ENCODE measurements around the gene NOL6.
"Not testable (repeated sequence)": the region's sequence is repeated elsewhere in the genome, so short reads cannot be mapped to it uniquely, and the experiment has no call there.

The NOL6 gene

DNA sequence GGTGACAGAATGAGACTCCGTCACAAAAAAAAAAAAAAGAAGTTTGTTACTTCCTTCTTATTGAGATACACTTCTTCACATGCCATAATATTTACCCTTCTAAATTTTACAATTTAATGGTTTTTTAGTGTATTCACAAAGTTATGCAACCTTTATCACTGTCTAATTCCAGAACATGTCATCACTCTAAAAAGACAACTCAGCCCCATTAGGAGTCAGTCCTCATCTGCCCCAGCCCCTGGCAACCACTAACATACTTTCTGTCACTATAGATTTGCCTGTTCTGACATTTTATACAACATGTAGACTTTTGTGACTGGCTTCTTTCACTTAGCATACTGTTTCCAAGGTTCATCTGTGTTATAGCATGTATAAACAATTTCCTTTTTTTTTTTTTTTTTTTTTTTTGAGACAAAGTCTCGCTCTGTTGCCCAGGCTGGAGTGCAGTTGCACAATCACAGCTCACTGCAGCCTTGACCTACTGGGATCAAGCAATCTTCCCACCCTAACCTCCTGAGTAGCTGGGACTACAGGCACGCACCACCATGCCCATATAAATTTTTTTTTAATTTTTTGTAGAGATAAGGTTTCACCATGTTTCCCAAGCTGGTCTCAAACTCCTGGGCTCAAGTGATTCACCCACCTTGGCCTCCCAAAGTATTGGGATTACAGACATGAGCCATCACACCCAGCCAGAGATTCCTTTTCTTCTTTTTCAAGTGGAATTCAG is 44.3 kb downstream of the NOL6 start (continued):
- TF ChIP-seq POU6F1 (CRISPR knock-in tag; IDR thresholded peaks at IDR 0.05; ENCODE audit: borderline replicate concordance, low read depth) (no peak), BACH2 (CRISPR knock-in tag; IDR thresholded peaks at IDR 0.05; ENCODE audit: borderline replicate concordance) (no peak), CSDC2 (CRISPR knock-in tag; IDR thresholded peaks at IDR 0.05) (no peak), SNAI2 (CRISPR knock-in tag; IDR thresholded peaks at IDR 0.05) (no peak), RARB (CRISPR knock-in tag; IDR thresholded peaks at IDR 0.05) (no peak)

DNA sequence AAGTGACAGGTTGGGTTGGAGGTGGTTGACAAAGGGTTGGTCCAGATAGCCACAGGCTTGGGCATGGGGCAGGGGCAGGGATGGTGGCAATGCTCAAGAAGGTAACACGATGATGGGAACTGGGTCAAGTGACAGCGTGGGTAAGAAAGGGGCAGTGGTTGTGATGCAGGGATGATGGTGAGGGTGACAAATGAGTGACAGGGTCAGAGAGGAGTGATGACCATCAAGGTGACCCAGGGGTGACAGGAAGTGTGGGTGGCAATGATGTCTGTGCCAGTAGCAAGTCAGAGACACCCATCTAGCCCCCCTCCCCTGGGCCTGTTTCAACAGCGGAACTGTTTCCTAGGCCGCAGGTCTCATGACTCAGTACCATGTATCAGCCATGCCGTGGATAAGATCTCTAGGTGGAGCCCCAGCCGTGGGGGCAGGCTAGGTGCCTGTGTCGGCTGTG is 46.9 kb downstream of the NOL6 start:
- TF ChIP-seq ZFP3 (CRISPR knock-in tag; IDR thresholded peaks at IDR 0.05) (no peak), ISL1 (CRISPR knock-in tag; IDR thresholded peaks at IDR 0.05) (no peak), CSRNP3 (CRISPR knock-in tag; IDR thresholded peaks at IDR 0.05) (no peak), ZNF70 (CRISPR knock-in tag; IDR thresholded peaks at IDR 0.05) (no peak), ZC3H10 (CRISPR knock-in tag; IDR thresholded peaks at IDR 0.05) (no peak), GLIS3 (CRISPR knock-in tag; IDR thresholded peaks at IDR 0.05) (no peak)
- no peak for ATAC-seq

DNA sequence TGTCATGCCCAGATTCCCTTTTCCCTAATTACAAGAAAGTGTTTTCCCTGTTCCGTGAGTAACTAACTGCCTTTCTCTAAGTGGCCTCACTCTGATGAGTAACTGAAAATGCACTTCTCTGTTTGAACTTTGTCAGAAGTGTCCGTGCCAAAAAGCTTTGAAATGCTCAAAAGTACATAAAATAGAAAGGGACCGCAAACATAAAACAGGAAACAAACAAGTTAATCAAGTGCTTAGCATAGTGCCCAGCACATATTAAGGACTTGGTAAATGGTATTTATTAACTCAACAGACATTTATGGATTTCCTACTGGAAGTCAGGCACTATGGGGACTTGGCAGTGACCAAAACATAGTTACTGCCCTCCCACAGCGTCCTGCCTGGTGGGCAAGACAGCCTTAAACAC is 48.6 kb downstream of the NOL6 start:
- TF ChIP-seq ARNTL (CRISPR knock-in tag; IDR thresholded peaks at IDR 0.05; ENCODE audit: borderline replicate concordance, low read depth) (no peak), ZNF8 (CRISPR knock-in tag; IDR thresholded peaks at IDR 0.05) (no peak), ZFP3 (CRISPR knock-in tag; IDR thresholded peaks at IDR 0.05) (no peak), ZNF70 (CRISPR knock-in tag; IDR thresholded peaks at IDR 0.05) (no peak), RARB (CRISPR knock-in tag; IDR thresholded peaks at IDR 0.05) (no peak), BACH2 (CRISPR knock-in tag; IDR thresholded peaks at IDR 0.05; ENCODE audit: borderline replicate concordance) (no peak), GLIS3 (CRISPR knock-in tag; IDR thresholded peaks at IDR 0.05) (no peak), SNAI2 (CRISPR knock-in tag; IDR thresholded peaks at IDR 0.05) (no peak), TOX (CRISPR knock-in tag; IDR thresholded peaks at IDR 0.05; ENCODE audit: borderline replicate concordance) (no peak), ZFP30 (CRISPR knock-in tag; IDR thresholded peaks at IDR 0.05) (no peak)
- TF ChIP-seq, protein P1, sequence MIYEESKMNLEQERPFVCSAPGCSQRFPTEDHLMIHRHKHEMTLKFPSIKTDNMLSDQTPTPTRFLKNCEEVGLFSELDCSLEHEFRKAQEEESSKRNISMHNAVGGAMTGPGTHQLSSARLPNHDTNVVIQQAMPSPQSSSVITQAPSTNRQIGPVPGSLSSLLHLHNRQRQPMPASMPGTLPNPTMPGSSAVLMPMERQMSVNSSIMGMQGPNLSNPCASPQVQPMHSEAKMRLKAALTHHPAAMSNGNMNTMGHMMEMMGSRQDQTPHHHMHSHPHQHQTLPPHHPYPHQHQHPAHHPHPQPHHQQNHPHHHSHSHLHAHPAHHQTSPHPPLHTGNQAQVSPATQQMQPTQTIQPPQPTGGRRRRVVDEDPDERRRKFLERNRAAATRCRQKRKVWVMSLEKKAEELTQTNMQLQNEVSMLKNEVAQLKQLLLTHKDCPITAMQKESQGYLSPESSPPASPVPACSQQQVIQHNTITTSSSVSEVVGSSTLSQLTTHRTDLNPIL (CRISPR knock-in tag; IDR thresholded peaks at IDR 0.05; ENCODE audit: low read depth): no peak
- TF ChIP-seq, protein P2, sequence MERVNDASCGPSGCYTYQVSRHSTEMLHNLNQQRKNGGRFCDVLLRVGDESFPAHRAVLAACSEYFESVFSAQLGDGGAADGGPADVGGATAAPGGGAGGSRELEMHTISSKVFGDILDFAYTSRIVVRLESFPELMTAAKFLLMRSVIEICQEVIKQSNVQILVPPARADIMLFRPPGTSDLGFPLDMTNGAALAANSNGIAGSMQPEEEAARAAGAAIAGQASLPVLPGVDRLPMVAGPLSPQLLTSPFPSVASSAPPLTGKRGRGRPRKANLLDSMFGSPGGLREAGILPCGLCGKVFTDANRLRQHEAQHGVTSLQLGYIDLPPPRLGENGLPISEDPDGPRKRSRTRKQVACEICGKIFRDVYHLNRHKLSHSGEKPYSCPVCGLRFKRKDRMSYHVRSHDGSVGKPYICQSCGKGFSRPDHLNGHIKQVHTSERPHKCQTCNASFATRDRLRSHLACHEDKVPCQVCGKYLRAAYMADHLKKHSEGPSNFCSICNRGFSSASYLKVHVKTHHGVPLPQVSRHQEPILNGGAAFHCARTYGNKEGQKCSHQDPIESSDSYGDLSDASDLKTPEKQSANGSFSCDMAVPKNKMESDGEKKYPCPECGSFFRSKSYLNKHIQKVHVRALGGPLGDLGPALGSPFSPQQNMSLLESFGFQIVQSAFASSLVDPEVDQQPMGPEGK (CRISPR knock-in tag; IDR thresholded peaks at IDR 0.05; ENCODE audit: borderline replicate concordance): no peak
- ATAC-seq: no peak

DNA sequence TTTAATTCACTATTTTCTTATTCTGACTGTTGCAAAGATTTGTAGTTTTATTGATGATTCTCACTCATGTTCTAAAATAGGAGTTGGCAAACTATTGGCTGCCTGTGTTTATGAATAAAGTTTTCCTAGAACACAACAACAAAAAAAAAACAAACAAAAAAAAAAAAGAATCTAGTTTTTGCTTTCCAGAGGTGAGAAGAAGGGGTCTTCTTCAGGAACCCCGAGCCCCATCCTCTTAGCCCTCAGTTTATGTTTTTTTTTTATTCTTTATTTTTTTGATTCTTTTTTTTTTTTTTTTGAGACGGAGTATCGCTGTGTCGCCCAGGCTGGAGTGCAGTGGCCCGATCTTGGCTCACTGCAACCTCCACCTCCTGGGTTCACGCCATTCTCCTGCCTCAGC is 49.2 kb downstream of the NOL6 start:
- ATAC-seq: not testable (repeated sequence)

DNA sequence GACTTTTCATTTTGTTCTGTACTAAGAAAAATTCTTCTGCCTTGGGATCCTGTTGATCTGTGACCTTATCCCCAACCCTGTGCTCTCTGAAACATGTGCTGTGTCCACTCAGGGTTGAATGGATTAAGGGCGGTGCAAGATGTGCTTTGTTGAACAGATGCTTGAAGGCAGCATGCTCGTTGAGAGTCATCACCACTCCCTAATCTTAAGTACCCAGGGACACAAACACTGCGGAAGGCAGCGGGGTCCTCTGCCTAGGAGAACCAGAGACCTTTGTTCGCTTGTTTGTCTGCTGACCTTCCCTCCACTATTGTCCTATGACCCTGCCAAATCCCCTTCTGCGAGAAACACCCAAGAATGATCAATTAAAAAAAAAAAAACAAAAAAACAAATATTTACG is 49.7 kb downstream of the NOL6 start:
- not testable (repeated sequence) for ATAC-seq

DNA sequence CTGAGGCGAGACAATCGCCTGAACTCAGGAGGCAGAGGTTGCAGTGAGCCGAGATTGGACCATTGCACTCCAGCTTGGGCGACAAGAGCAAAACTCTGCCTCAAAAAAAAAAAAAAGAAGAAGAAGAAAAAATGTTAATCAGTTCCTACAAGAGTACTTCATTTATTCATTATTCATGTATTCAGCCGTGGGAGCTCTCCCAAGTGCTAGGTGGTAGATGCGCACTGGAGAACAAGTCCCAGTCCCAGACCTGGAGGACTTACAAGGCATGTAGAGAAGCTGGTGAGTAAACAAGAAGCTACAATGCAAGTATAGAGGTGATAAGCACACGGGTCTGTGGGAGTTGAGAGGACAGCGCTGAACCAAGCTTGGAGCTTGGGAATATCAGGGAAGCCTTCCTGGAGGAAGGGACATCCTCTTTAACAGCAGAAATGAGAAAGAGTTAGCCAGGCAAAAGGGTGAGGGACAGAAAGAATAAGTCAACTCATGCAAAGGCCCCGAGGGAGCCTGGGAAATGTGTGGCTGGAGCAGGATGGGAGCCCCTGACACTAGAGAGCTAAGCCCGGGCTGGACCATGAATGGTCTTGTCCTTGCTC is 53.9 kb downstream of the NOL6 start:
- no peak for ATAC-seq
- TF ChIP-seq TOX (CRISPR knock-in tag; IDR thresholded peaks at IDR 0.05; ENCODE audit: borderline replicate concordance): no peak
- no peak for TF ChIP-seq ZFP3 (CRISPR knock-in tag; IDR thresholded peaks at IDR 0.05)
- TF ChIP-seq CSRNP3 (CRISPR knock-in tag; IDR thresholded peaks at IDR 0.05): no peak
- TF ChIP-seq SNAI2 (CRISPR knock-in tag; IDR thresholded peaks at IDR 0.05): no peak
- no peak for TF ChIP-seq BACH2 (CRISPR knock-in tag; IDR thresholded peaks at IDR 0.05; ENCODE audit: borderline replicate concordance)
- TF ChIP-seq, protein P1 (CRISPR knock-in tag; IDR thresholded peaks at IDR 0.05; ENCODE audit: low read depth): no peak
- TF ChIP-seq ZNF70 (CRISPR knock-in tag; IDR thresholded peaks at IDR 0.05): no peak
- TF ChIP-seq, protein P2 (CRISPR knock-in tag; IDR thresholded peaks at IDR 0.05; ENCODE audit: borderline replicate concordance): no peak
- no peak for TF ChIP-seq PPARA (CRISPR knock-in tag; IDR thresholded peaks at IDR 0.05; ENCODE audit: borderline replicate concordance)
- no peak for TF ChIP-seq ZC3H10 (CRISPR knock-in tag; IDR thresholded peaks at IDR 0.05)

All from SK-N-SH treated with all-trans-retinoic acid at 6 μM for 48 hours (cell line).